SK-N-SH (cell line): ENCODE results near the gene MALRD1. TPM values are rescaled to one million over a fixed set of nuclear protein-coding genes. Genes with fewer than 3 reads are reported as not detected.

Source experiments
- CTCF ChIA-PET: fragments of 300-600, 350-600 bp; formaldehyde crosslinking; extraction: SDS; loops from one replicate; lab custom pipeline; 2021; lab: Yijun Ruan, JAX
- POLR2A ChIA-PET: fragments of 350-600 bp; sonication (Branson Sonifier 250); formaldehyde crosslinking; extraction: SDS; loops from one replicate; lab custom pipeline; 2020; ENCODE audit warnings: antibody characterized with exemption, inconsistent platforms; lab: Yijun Ruan, JAX
- DNase-seq: peaks from one replicate; pipeline ENCODE4 v3.0.0; 2012
- H2AFZ ChIP-seq: fragments of 200-600 bp; sonication (generic); 2 replicates; pipeline ENCODE4 v1.8.1; 2016; ENCODE audit warnings: antibody characterized with exemption, mild to moderate bottlenecking, low read depth
- H3F3A ChIP-seq: fragments of 200-600 bp; sonication (generic); replicated peaks from 2 replicates; pipeline ENCODE3; 2016; ENCODE audit warnings: antibody characterized with exemption, mild to moderate bottlenecking; ENCODE audit not compliant: insufficient read depth
- H3K27ac ChIP-seq, 2 experiments: fragments of 200-500 bp in 1 of 2; fragments of 200-600 bp in 1 of 2; sonication (Bioruptor generic) in 1 of 2; sonication (generic), shearing (Covaris generic) in 1 of 2; 2 replicates each; pipeline versions ENCODE4 v1.5.1 to v1.6.1; 2014 to 2016; ENCODE audit warnings: low read depth in 2 of 2, inconsistent platforms in 1 of 2, low read length in 1 of 2, mild to moderate bottlenecking in 1 of 2, mixed read lengths in 1 of 2
- H3K27me3 ChIP-seq: fragments of 200-600 bp; sonication (generic), shearing (Covaris generic); 2 replicates; pipeline ENCODE4 v1.6.1; 2016; ENCODE audit warnings: mixed run types; ENCODE audit not compliant: insufficient read depth
- H3K36me3 ChIP-seq, 2 experiments: fragments of 200-500 bp in 1 of 2; fragments of 200-600 bp in 1 of 2; sonication (Bioruptor generic) in 1 of 2; sonication (generic) in 1 of 2; replicated peaks in 1 of 2; 2 replicates each; pipeline versions ENCODE3 to v1.5.1; 2014 to 2016; ENCODE audit warnings: low read length in 1 of 2, mild to moderate bottlenecking in 1 of 2; ENCODE audit not compliant: insufficient read depth in 2 of 2, control insufficient read depth in 1 of 2
- H3K4me1 ChIP-seq, 2 experiments: fragments of 200-500 bp in 1 of 2; fragments of 200-600 bp in 1 of 2; sonication (Bioruptor generic) in 1 of 2; sonication (generic), shearing (Covaris generic) in 1 of 2; 2 replicates each; pipeline versions ENCODE4 v1.5.1 to v1.6.1; 2014 to 2016; ENCODE audit warnings: low read depth in 1 of 2, low read length in 1 of 2, mixed run types in 1 of 2; ENCODE audit not compliant: insufficient read depth in 2 of 2, control insufficient read depth in 1 of 2
- H3K4me2 ChIP-seq: fragments of 200-600 bp; sonication (generic), shearing (Covaris generic); 2 replicates; pipeline ENCODE4 v1.6.1; 2017; ENCODE audit warnings: mixed run types
- H3K4me3 ChIP-seq, 2 experiments: fragments of 200-500 bp in 1 of 2; fragments of 200-600 bp in 1 of 2; sonication (Bioruptor generic) in 1 of 2; sonication (generic), shearing (Covaris generic) in 1 of 2; 2 replicates each; pipeline versions ENCODE4 v1.5.1 to v1.8.1; 2014 to 2016; ENCODE audit warnings: low read depth in 2 of 2, inconsistent platforms in 1 of 2, low read length in 1 of 2, mild to moderate bottlenecking in 1 of 2, mixed read lengths in 1 of 2, moderate library complexity in 1 of 2
- H3K79me2 ChIP-seq: fragments of 200-600 bp; sonication (generic); 2 replicates; pipeline ENCODE4 v1.8.1; 2017; ENCODE audit warnings: mild to moderate bottlenecking; ENCODE audit not compliant: insufficient read depth
- H3K9ac ChIP-seq: fragments of 200-600 bp; sonication (generic); 2 replicates; pipeline ENCODE4 v1.6.1; 2017; ENCODE audit warnings: mixed run types
- H3K9me2 ChIP-seq: fragments of 200-600 bp; sonication (generic); 2 replicates; pipeline ENCODE4 v1.6.1; 2017; ENCODE audit warnings: mixed run types
- H3K9me3 ChIP-seq: fragments of 200-600 bp; sonication (generic); 2 replicates; pipeline ENCODE4 v1.6.1; 2017; ENCODE audit warnings: mixed run types, mild to moderate bottlenecking, moderate library complexity
- H4K20me1 ChIP-seq: fragments of 200-600 bp; sonication (generic); 2 replicates; pipeline ENCODE4 v1.6.1; 2017; ENCODE audit warnings: mild to moderate bottlenecking, mixed run types; ENCODE audit not compliant: insufficient read depth
- EP300 ChIP-seq, 2 experiments: IDR thresholded peaks; 2 replicates each; pipeline versions ENCODE4 v1.4.0 to v1.6.1; 2012; ENCODE audit warnings: borderline replicate concordance in 1 of 2, low read depth in 1 of 2, low read length in 1 of 2
- EZH2phosphoT487 ChIP-seq: fragments of 200-600 bp; sonication (generic); IDR thresholded peaks from 2 replicates; pipeline ENCODE4 v1.6.1; 2017; ENCODE audit warnings: low read depth, mixed run types, mild to moderate bottlenecking, antibody characterized with exemption, moderate library complexity, borderline replicate concordance
- FOXM1 ChIP-seq: IDR thresholded peaks from 2 replicates; pipeline ENCODE4 v1.4.0; 2012; ENCODE audit warnings: low read depth, mild to moderate bottlenecking
- GABPA ChIP-seq: IDR thresholded peaks from 2 replicates; pipeline ENCODE4 v1.4.0; 2012; ENCODE audit warnings: low read depth, mild to moderate bottlenecking
- GATA2 ChIP-seq: sonication (generic); formaldehyde crosslinking; IDR thresholded peaks from 2 replicates; pipeline ENCODE4 v1.5.0; 2020; ENCODE audit warnings: mild to moderate bottlenecking, missing genetic modification reagents
- RXRA ChIP-seq: IDR thresholded peaks from 2 replicates; pipeline ENCODE4 v1.4.0; 2012; ENCODE audit warnings: low read depth, mild to moderate bottlenecking, borderline replicate concordance
- SMC3 ChIP-seq: IDR thresholded peaks from 2 replicates; pipeline ENCODE4 v1.6.1; 2012; ENCODE audit warnings: low read depth, low read length, improper control_type of control experiment
- TAF1 ChIP-seq: IDR thresholded peaks from 2 replicates; pipeline ENCODE4 v1.6.1; 2012; ENCODE audit warnings: low read depth, mild to moderate bottlenecking, low read length, moderate library complexity, borderline replicate concordance
- TCF12 ChIP-seq: IDR thresholded peaks from 2 replicates; pipeline ENCODE4 v1.4.0; 2012
- WGBS: methylation state at CpG from one replicate; pipeline ENCODE4 v1.1.6; 2017; ENCODE audit warnings: low lambda C conversion rate; 5-methylcytosine and 5-hydroxymethylcytosine counted together
- polyA plus RNA-seq, 3 experiments: library from polyadenylated mRNA; depleted of rRNA; stranded (reverse); fragments of >200 nt; gene quantifications; 2 replicates each; pipeline ENCODE4 v1.2.3, GENCODE V29; 2012
- TF ChIP-seq, protein P1 (sequence below): IDR thresholded peaks from 2 replicates; pipeline ENCODE4; 2012
- TF ChIP-seq, protein P2 (sequence below): IDR thresholded peaks from 2 replicates; pipeline ENCODE4 v1.4.0; 2012; ENCODE audit warnings: low read depth
- TF ChIP-seq, protein P3 (sequence below): fragments of 150-350 bp; IDR thresholded peaks from 2 replicates; pipeline ENCODE4 v1.6.1; 2017; ENCODE audit warnings: antibody characterized with exemption, low read length, low read depth, borderline replicate concordance
- TF ChIP-seq, protein P4 (sequence below): fragments of 200-600 bp; sonication (generic); IDR thresholded peaks from 2 replicates; pipeline ENCODE4 v1.6.1; 2017; ENCODE audit warnings: antibody characterized with exemption, mild to moderate bottlenecking, moderate library complexity
- TF ChIP-seq, protein P5 (sequence below): IDR thresholded peaks from 2 replicates; pipeline ENCODE4 v1.6.1; 2012; ENCODE audit warnings: mild to moderate bottlenecking, low read depth, low read length, moderate library complexity

MALRD1 gene
- polyA plus RNA-seq, 1 of the 3 experiments (the other 2 are of a cell fraction), result not detected

DNA sequence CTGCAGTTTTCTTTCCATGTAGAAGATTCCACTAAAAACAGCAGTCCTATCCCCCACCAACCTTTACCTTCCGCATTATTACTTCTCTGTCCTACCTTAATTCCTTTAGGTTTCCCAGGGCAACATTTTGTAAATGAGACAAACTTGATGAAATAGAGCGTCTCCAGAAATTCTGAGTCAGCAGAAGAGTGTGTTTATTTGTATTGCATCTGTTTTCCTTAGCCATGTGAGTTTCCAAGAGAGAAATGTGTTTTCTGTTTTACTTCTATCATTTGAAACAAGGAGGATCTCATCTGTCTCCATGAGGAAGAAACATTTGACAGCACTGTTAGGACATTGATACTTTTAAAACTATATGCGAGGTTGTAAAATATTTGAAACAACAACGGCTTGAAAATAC, 523.5 kb downstream of the MALRD1 start:
- TF ChIP-seq GATA2 (no peak), TAF1 (no peak), EP300 (IDR thresholded peaks at IDR 0.05; ENCODE audit: borderline replicate concordance in 1 of 2, low read depth in 1 of 2, low read length in 1 of 2) (no peak)
- TF ChIP-seq, all 33 proteins: peak for 0
- POLR2A ChIA-PET, result no interaction called here
- H3K79me2 ChIP-seq, result no peaks in the 10 kb centered on the region
- H3K9me2 ChIP-seq, result no peaks in the 10 kb centered on the region
- no peaks in the 10 kb centered on the region; a peak in 2 of 4 replicates for H3K4me1 ChIP-seq
- no peak for DNase-seq
- 69% methylated on average over 4 of the region's 4 CpGs for WGBS
- CTCF ChIA-PET, result no interaction called here
- H3K9ac ChIP-seq, result no peak overlapping the region
- no peak overlapping the region for H3K27ac ChIP-seq
- no peaks in the 10 kb centered on the region for H4K20me1 ChIP-seq
- H2AFZ ChIP-seq, result no peak overlapping the region
- no peak overlapping the region for H3K4me2 ChIP-seq
- H3K4me3 ChIP-seq, result no peak overlapping the region
- no peaks in the 10 kb centered on the region for H3K36me3 ChIP-seq
- H3F3A ChIP-seq, result no peaks in the 10 kb centered on the region
- no peaks in the 10 kb centered on the region for H3K27me3 ChIP-seq
- H3K9me3 ChIP-seq, result no peaks in the 10 kb centered on the region

DNA sequence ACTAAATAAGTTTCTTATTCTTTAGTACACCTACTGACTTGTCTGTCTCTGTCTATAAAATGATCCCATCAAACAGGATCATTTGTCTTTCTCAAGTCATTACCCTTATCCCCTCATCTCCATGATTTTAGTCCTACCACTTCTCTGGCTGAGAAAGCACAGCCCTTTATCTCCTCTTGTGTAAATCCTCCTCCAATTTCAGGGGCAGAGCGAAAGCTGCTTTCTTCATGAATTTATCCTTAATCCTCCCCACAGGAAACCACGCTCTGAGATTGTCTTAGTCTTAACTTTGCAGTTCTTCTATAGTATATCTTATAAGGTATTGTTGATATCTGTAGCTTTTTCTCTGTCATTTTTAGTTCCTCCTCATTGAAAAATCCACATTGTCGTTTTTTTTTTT, 528.0 kb downstream of the MALRD1 start:
- no peaks in the 10 kb centered on the region for H3K9me3 ChIP-seq
- H3K4me2 ChIP-seq, result no peak overlapping the region
- no peaks in the 10 kb centered on the region for H3F3A ChIP-seq
- no peak for DNase-seq
- H3K79me2 ChIP-seq, result no peaks in the 10 kb centered on the region
- H3K4me3 ChIP-seq, result no peak overlapping the region
- CTCF ChIA-PET, result no interaction called here
- POLR2A ChIA-PET, result no interaction called here
- H4K20me1 ChIP-seq, result no peaks in the 10 kb centered on the region
- no peaks in the 10 kb centered on the region for H3K27me3 ChIP-seq
- H3K9me2 ChIP-seq, result no peaks in the 10 kb centered on the region
- no peak for TF ChIP-seq GABPA
- H3K9ac ChIP-seq, result no peak overlapping the region
- no peaks in the 10 kb centered on the region for H3K36me3 ChIP-seq
- H3K27ac ChIP-seq, result no peak overlapping the region
- WGBS, result 42% methylated on average over 3 of the region's 3 CpGs
- peaks cover 0 to 3% of the 10 kb centered on the region in 2 experiments; a peak in 2 of 4 replicates for H3K4me1 ChIP-seq
- H2AFZ ChIP-seq, result no peak overlapping the region

DNA sequence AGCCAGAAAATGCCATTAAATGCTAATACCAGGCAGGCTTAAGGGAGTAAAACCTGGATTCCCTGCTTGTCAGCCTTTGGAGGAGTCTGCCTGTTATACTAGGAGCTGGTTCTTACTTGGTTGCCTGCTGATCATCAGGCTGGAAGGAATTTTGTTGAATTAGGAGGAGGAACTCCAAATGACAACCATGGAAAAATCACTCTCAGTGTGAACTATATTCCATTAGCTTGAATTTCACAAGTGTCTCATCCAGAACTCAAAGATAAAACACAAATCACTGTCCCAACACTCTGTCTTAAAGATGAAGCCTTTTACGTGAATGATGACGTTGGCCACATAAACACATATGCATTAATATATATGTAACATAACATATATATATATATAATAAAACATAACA, 528.8 kb downstream of the MALRD1 start:
- POLR2A ChIA-PET, result no interaction called here
- Histone ChIP-seq H3K4me3 (no peak overlapping the region), H3K9me2 (no peaks in the 10 kb centered on the region), H3K79me2 (no peaks in the 10 kb centered on the region), H3K27me3 (no peaks in the 10 kb centered on the region), H3K4me2 (no peak overlapping the region), H3K9me3 (no peaks in the 10 kb centered on the region), H3F3A (no peaks in the 10 kb centered on the region), H3K27ac (no peak overlapping the region; a peak in 1 of 4 replicates), H2AFZ (no peak overlapping the region), H3K36me3 (no peaks in the 10 kb centered on the region), H4K20me1 (no peaks in the 10 kb centered on the region), H3K9ac (no peak overlapping the region), H3K4me1 (peaks cover 0 to 3% of the 10 kb centered on the region in 2 experiments; a peak in 2 of 4 replicates)
- TF ChIP-seq, protein P1, sequence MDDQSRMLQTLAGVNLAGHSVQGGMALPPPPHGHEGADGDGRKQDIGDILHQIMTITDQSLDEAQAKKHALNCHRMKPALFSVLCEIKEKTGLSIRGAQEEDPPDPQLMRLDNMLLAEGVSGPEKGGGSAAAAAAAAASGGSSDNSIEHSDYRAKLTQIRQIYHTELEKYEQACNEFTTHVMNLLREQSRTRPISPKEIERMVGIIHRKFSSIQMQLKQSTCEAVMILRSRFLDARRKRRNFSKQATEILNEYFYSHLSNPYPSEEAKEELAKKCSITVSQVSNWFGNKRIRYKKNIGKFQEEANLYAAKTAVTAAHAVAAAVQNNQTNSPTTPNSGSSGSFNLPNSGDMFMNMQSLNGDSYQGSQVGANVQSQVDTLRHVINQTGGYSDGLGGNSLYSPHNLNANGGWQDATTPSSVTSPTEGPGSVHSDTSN, result no peak
- TF ChIP-seq SMC3, result no peak
- TF ChIP-seq, protein P2, sequence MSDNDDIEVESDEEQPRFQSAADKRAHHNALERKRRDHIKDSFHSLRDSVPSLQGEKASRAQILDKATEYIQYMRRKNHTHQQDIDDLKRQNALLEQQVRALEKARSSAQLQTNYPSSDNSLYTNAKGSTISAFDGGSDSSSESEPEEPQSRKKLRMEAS, result no peak
- TF ChIP-seq EZH2phosphoT487, result no peak
- TF ChIP-seq, protein P3, sequence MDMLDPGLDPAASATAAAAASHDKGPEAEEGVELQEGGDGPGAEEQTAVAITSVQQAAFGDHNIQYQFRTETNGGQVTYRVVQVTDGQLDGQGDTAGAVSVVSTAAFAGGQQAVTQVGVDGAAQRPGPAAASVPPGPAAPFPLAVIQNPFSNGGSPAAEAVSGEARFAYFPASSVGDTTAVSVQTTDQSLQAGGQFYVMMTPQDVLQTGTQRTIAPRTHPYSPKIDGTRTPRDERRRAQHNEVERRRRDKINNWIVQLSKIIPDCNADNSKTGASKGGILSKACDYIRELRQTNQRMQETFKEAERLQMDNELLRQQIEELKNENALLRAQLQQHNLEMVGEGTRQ, result no peak
- TF ChIP-seq, protein P4, sequence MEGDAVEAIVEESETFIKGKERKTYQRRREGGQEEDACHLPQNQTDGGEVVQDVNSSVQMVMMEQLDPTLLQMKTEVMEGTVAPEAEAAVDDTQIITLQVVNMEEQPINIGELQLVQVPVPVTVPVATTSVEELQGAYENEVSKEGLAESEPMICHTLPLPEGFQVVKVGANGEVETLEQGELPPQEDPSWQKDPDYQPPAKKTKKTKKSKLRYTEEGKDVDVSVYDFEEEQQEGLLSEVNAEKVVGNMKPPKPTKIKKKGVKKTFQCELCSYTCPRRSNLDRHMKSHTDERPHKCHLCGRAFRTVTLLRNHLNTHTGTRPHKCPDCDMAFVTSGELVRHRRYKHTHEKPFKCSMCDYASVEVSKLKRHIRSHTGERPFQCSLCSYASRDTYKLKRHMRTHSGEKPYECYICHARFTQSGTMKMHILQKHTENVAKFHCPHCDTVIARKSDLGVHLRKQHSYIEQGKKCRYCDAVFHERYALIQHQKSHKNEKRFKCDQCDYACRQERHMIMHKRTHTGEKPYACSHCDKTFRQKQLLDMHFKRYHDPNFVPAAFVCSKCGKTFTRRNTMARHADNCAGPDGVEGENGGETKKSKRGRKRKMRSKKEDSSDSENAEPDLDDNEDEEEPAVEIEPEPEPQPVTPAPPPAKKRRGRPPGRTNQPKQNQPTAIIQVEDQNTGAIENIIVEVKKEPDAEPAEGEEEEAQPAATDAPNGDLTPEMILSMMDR, result no peak
- TF ChIP-seq TCF12, result no peak
- TF ChIP-seq RXRA, result no peak
- TF ChIP-seq, protein P5, sequence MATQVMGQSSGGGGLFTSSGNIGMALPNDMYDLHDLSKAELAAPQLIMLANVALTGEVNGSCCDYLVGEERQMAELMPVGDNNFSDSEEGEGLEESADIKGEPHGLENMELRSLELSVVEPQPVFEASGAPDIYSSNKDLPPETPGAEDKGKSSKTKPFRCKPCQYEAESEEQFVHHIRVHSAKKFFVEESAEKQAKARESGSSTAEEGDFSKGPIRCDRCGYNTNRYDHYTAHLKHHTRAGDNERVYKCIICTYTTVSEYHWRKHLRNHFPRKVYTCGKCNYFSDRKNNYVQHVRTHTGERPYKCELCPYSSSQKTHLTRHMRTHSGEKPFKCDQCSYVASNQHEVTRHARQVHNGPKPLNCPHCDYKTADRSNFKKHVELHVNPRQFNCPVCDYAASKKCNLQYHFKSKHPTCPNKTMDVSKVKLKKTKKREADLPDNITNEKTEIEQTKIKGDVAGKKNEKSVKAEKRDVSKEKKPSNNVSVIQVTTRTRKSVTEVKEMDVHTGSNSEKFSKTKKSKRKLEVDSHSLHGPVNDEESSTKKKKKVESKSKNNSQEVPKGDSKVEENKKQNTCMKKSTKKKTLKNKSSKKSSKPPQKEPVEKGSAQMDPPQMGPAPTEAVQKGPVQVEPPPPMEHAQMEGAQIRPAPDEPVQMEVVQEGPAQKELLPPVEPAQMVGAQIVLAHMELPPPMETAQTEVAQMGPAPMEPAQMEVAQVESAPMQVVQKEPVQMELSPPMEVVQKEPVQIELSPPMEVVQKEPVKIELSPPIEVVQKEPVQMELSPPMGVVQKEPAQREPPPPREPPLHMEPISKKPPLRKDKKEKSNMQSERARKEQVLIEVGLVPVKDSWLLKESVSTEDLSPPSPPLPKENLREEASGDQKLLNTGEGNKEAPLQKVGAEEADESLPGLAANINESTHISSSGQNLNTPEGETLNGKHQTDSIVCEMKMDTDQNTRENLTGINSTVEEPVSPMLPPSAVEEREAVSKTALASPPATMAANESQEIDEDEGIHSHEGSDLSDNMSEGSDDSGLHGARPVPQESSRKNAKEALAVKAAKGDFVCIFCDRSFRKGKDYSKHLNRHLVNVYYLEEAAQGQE, result no peak
- TF ChIP-seq FOXM1, result no peak
- WGBS, result 64% methylated on average over 2 of the region's 2 CpGs
- CTCF ChIA-PET, result interaction anchor here (1.0 to 1.2 kb wide), 2 partner anchors 12 to 209 kb away, joined by 3 read pairs; no protein-coding TSS in a partner anchor
- no peak for DNase-seq
